Right atrium auricular region (tissue), 2 donors: ENCODE results near the gene TMEM217. TPM values are rescaled to one million over a fixed set of nuclear protein-coding genes. Genes with fewer than 3 reads are reported as not detected.
A peak's percentile ranks its signal among the peaks of the same experiment; 100 is the strongest.
"Not testable (repeated sequence)": the region's sequence is repeated elsewhere in the genome, so short reads cannot be mapped to it uniquely, and the experiment has no call there.

Source experiments
- DNase-seq: peaks from one replicate; pipeline ENCODE4 v3.0.0-alpha.2; 2019; ENCODE audit warnings: low spot score
- H3K27ac ChIP-seq, 2 donors: fragments of 200-600 bp; sonication (generic); 1 replicate in 1 of 2; 2 replicates in 1 of 2; pipeline ENCODE4 v1.5.1; 2016 to 2019
- H3K27me3 ChIP-seq, 2 donors: fragments of 200-600 bp; sonication (generic); one replicate each; pipeline versions ENCODE4 v1.5.1 to v1.6.0; 2017 to 2019
- H3K36me3 ChIP-seq: fragments of 200-600 bp; sonication (generic); one replicate; pipeline ENCODE4 v1.5.1; 2016
- H3K4me1 ChIP-seq, 2 donors: fragments of 200-600 bp; sonication (generic); one replicate each; pipeline versions ENCODE4 v1.5.1 to v1.6.0; 2017 to 2019
- H3K4me3 ChIP-seq, 2 donors: fragments of 200-600 bp; sonication (generic); 1 replicate in 1 of 2; 2 replicates in 1 of 2; pipeline ENCODE4 v1.5.1; 2017 to 2019; ENCODE audit warnings: mild to moderate bottlenecking in 1 of 2, moderate library complexity in 1 of 2
- H3K9me3 ChIP-seq, 2 donors: fragments of 200-600 bp; sonication (generic); one replicate each; pipeline ENCODE4 v1.5.1; 2019
- total RNA-seq, 2 donors: library from RNA; depleted of rRNA; stranded (reverse); fragments of >200 nt; gene quantifications; one replicate each; pipeline ENCODE4 v1.1.0, GENCODE V29; 2016
- TF ChIP-seq, protein P1 (sequence below), 2 donors: fragments of 200-600 bp; sonication (generic); IDR thresholded peaks; one replicate each; pipeline ENCODE4 v1.5.1; 2019; ENCODE audit warnings: antibody characterized with exemption in 2 of 2

Gene TMEM217
- total RNA-seq, 2 donors from 2014 or later: 1.3 to 1.4 TPM

DNA sequence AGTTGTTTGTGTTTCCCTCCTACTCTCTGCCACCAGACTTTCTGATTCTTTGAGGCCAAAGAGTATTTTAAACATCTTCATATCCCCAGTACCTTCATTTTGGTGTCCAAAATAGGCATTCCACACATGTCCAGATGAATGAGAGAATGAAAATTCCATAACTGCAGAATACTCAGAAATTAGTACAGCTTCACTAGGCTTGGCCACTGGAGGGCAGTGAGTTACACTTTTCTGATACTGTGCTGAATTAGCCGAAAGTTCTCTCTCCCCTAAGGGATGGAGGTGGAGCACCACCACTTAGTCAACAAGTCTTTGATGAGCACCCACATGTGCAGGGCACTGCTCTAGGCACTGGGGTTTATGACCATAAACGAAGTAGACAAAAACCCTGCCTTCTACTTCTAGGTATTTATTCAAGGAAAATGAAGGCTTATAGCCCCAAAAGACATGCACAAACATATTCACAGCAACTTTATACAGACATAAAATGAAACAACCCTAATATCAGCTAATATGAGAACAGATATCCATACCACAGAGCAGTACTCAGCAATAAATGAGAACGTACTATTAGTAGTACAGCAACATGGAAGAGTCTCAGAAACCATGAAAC is 46.1 kb upstream of the TMEM217 start:
- Histone ChIP-seq H3K4me3 (no peak overlapping the region), H3K36me3 (peaks cover 9% of the 10 kb centered on the region), H3K27me3 (no peaks in the 10 kb centered on the region), H3K4me1 (peaks cover 0 to 10% of the 10 kb centered on the region in 2 donors), H3K9me3 (no peaks in the 10 kb centered on the region), H3K27ac (no peak overlapping the region)
- no peak for DNase-seq
- TF ChIP-seq, protein P1, sequence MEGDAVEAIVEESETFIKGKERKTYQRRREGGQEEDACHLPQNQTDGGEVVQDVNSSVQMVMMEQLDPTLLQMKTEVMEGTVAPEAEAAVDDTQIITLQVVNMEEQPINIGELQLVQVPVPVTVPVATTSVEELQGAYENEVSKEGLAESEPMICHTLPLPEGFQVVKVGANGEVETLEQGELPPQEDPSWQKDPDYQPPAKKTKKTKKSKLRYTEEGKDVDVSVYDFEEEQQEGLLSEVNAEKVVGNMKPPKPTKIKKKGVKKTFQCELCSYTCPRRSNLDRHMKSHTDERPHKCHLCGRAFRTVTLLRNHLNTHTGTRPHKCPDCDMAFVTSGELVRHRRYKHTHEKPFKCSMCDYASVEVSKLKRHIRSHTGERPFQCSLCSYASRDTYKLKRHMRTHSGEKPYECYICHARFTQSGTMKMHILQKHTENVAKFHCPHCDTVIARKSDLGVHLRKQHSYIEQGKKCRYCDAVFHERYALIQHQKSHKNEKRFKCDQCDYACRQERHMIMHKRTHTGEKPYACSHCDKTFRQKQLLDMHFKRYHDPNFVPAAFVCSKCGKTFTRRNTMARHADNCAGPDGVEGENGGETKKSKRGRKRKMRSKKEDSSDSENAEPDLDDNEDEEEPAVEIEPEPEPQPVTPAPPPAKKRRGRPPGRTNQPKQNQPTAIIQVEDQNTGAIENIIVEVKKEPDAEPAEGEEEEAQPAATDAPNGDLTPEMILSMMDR (IDR thresholded peaks at IDR 0.05): peak; percentile 55 to 58

DNA sequence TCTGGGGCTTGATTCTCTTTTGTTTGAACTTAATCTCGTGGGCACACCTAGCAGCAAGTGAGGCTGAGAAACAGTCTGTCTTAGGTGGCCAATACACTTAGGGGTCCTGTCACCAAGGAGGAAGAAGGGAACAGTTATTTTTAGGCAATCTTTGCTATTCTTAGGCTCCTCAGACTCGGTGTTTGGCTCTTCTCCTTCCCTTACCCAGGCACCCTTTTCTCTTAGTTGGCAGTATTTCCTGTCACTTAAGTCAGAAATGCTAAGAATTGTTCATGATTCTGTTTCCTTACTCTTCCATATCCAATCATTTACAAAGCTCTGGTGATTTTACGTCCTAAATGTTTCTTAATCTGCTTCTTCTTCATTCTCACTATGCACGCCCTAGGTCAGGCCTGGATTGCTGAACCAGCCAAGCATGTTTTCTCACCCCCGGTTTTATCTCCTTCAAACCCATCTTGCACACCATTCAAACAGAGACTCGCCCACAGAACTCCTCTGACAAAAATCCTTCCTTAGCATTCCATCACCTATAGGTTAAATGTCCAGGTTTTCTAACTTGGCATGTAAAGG is 45.2 kb upstream of the TMEM217 start:
- TF ChIP-seq, protein P1 (IDR thresholded peaks at IDR 0.05): no peak
- peaks cover 9% of the 10 kb centered on the region for H3K36me3 ChIP-seq

DNA sequence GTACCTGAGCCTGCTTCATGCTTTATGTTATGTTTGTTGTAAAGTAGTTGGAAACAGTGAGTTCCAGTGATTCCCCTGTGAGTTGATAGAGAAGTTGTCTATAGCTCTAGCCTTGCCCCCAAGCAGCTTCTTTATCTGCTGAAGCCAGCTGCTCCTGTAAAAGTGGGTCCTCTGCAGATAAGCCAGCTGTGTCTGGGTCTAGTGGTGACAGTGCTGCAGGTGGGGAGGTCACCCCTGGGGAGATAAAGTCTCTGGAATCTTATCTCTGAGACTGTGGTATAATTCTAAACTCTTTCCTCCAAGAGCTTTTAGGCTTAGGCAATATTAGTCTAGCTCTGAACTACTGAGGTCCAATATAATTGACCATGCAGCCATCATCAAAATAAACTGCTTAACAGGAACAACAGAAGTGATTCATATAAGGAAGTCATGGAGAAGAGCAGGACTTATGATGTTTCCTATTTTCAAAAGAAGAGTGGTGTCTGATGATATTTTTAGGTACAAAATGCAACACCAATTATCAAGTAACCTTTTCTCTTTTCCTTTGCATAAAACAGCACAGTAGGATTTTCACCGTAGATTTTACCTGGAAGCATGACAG is 44.2 kb upstream of the TMEM217 start:
- TF ChIP-seq, protein P1 (IDR thresholded peaks at IDR 0.05): no peak
- Histone ChIP-seq H3K27ac (no peak overlapping the region), H3K4me1 (no peaks in the 10 kb centered on the region), H3K27me3 (no peaks in the 10 kb centered on the region), H3K36me3 (peaks cover 15% of the 10 kb centered on the region), H3K9me3 (no peaks in the 10 kb centered on the region), H3K4me3 (no peak overlapping the region)
- no peak for DNase-seq

More for the DNA sequence above, 45.2 kb upstream of the TMEM217 start:
- Histone ChIP-seq H3K4me1 (peaks cover 0 to 5% of the 10 kb centered on the region in 2 donors), H3K27me3 (no peaks in the 10 kb centered on the region), H3K9me3 (no peaks in the 10 kb centered on the region), H3K4me3 (no peak overlapping the region), H3K27ac (no peak overlapping the region)
- DNase-seq: no peak

DNA sequence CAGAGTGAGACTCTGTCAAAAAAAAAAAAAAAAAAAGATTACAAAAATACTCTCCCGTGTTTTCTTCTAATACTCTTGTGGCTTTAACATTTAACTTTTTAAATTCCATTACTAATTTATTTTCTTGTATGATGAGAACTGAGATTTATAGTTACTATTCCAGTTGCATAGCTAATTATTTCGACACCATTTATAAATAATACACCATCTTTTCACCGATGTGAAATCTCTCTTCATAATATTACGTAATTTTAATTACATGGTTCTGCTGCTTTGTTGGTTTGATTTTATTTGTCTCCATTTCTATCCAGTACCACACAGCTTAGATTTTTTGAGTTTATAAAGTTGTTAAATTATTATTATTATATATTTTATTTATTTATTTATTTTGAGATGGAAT is 42.0 kb upstream of the TMEM217 start:
- no peak overlapping the region for H3K27ac ChIP-seq
- DNase-seq: no peak
- no peaks in the 10 kb centered on the region for H3K4me1 ChIP-seq
- no peaks in the 10 kb centered on the region for H3K27me3 ChIP-seq
- no peaks in the 10 kb centered on the region for H3K9me3 ChIP-seq
- H3K4me3 ChIP-seq: no peak overlapping the region
- TF ChIP-seq, protein P1 (IDR thresholded peaks at IDR 0.05): no peak
- peaks cover 22% of the 10 kb centered on the region for H3K36me3 ChIP-seq

DNA sequence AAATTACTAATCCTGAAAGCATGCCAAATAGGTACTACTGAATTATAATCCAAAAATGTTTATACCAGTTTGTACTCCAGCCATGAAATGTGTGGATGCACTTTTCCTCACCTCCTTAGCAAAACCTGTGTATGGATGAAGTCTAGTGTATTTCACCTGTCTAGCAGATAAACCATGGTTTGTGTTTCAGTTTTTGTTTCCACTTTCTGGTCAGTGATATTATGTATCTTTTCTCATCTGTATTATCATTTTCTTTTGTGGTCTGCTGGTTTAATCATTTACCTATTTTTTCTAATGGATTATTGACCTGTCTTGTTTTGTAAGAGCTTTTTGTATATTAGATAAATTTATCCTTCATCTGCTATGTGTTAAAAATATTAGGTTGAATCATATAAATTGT is 41.0 kb upstream of the TMEM217 start:
- no peak for DNase-seq
- Histone ChIP-seq H3K9me3 (no peaks in the 10 kb centered on the region), H3K4me1 (no peaks in the 10 kb centered on the region), H3K4me3 (no peak overlapping the region), H3K27me3 (no peaks in the 10 kb centered on the region), H3K27ac (no peak overlapping the region), H3K36me3 (peaks cover 22% of the 10 kb centered on the region)
- TF ChIP-seq, protein P1 (IDR thresholded peaks at IDR 0.05): no peak

DNA sequence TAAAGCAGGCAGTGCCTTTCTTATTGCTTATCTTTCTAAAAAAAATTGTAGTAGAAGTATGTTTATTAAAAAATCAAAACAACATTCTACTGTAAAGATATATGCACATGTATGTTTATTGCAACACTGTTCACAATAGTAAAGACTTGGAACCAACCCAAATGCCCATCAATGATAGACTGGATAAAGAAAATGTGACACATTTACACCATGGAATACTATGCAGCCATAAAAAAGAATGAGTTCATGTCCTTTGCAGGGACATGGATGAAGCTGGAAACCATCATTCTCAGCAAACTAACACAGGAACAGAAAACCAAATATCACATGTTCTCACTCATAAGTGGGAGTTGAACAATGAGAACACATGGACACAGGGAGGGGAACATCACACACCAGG is 39.7 kb upstream of the TMEM217 start:
- H3K27me3 ChIP-seq, H3K27ac ChIP-seq, H3K9me3 ChIP-seq, DNase-seq, H3K4me1 ChIP-seq, H3K4me3 ChIP-seq: not testable (repeated sequence)
- peaks cover 21% of the 10 kb centered on the region for H3K36me3 ChIP-seq
